Hematopoietic multipotent progenitor cell (in vitro differentiated cells): ENCODE results near the gene MAP3K13. TPM values are rescaled to one million over a fixed set of nuclear protein-coding genes. Genes with fewer than 3 reads are reported as not detected.
A peak's percentile ranks its signal among the peaks of the same experiment; 100 is the strongest.
"Not testable (repeated sequence)": the region's sequence is repeated elsewhere in the genome, so short reads cannot be mapped to it uniquely, and the experiment has no call there.

Experiments used
- DNase-seq, 3 donors: peaks; one replicate each; pipeline ENCODE4 v3.0.0-alpha.2; 2011 to 2015; ENCODE audit warnings: low read depth in 2 of 3, low spot score in 2 of 3
- total RNA-seq: library from RNA; depleted of rRNA; stranded (reverse); fragments of >200 nt; gene quantifications from one replicate; pipeline ENCODE4 v1.2.3, GENCODE V29; 2012

Gene MAP3K13
- total RNA-seq, 1 donor, result 5.4 TPM

GRCh38 chr3:185442031-185442430, 79.1 kb downstream of the MAP3K13 start:
- no peak for DNase-seq

GRCh38 chr3:185444329-185444728, 81.4 kb downstream of the MAP3K13 start:
- DNase-seq, result no peak

- DNase-seq, result no peak
These were observed 85.2 kb downstream of the MAP3K13 start for GRCh38 chr3:185448107-185448506.

- DNase-seq, result not testable (repeated sequence)
These were observed 88.5 kb downstream of the MAP3K13 start for GRCh38 chr3:185451432-185451831.

- DNase-seq, result no peak
These were observed 94.4 kb downstream of the MAP3K13 start for GRCh38 chr3:185457376-185457775.

- DNase-seq, result no peak
These were observed 97.4 kb downstream of the MAP3K13 start for GRCh38 chr3:185460309-185460708.

- peak in 2 of 3 donors; percentile 9 to 53 for DNase-seq
These were observed 97.9 kb downstream of the MAP3K13 start for GRCh38 chr3:185460719-185461350.

- no peak for DNase-seq
These were observed 102.5 kb downstream of the MAP3K13 start for GRCh38 chr3:185465471-185465870.

- not testable (repeated sequence) for DNase-seq
These were observed 103.2 kb downstream of the MAP3K13 start for GRCh38 chr3:185466123-185466522.

GRCh38 chr3:185469542-185469941, 106.6 kb downstream of the MAP3K13 start:
- no peak for DNase-seq

- no peak for DNase-seq
These were observed 107.4 kb downstream of the MAP3K13 start for GRCh38 chr3:185470323-185470722.

GRCh38 chr3:185473290-185473815, 110.4 kb downstream of the MAP3K13 start:
- DNase-seq, result no peak

- not testable (repeated sequence) for DNase-seq
These were observed 112.0 kb downstream of the MAP3K13 start for GRCh38 chr3:185474922-185475321.

- no peak for DNase-seq
These were observed 114.4 kb downstream of the MAP3K13 start for GRCh38 chr3:185477316-185477715.

- DNase-seq, result no peak
These were observed 116.5 kb downstream of the MAP3K13 start for GRCh38 chr3:185479373-185479945.

- no peak for DNase-seq
These were observed 121.4 kb downstream of the MAP3K13 start for GRCh38 chr3:185484296-185484695.

GRCh38 chr3:185486394-185486793, 123.5 kb downstream of the MAP3K13 start:
- DNase-seq, result no peak

- no peak for DNase-seq
These were observed 125.5 kb downstream of the MAP3K13 start for GRCh38 chr3:185488465-185488864.

- DNase-seq, result no peak
These were observed 126.5 kb downstream of the MAP3K13 start for GRCh38 chr3:185489462-185489861.

- DNase-seq, result no peak
These were observed 127.3 kb downstream of the MAP3K13 start for GRCh38 chr3:185490241-185490640.

- DNase-seq, result peak; percentile 53 to 90 (median 90)
These were observed 135.8 kb downstream of the MAP3K13 start, which contains the start of gene TMEM41A for GRCh38 chr3:185498503-185499396. Gene TMEM41A (minus strand): TSS chr3:185499035. CDS start chr3:185498961, 74 bp downstream.
